K562 treated with DMSO at 1 percent for 4 hours (cell line): ENCODE measurements around the gene KLHL2. TPM values are rescaled to one million over a fixed set of nuclear protein-coding genes. Genes with fewer than 3 reads are reported as not detected.

ENCODE experiments used
- total RNA-seq: library from RNA; unstranded; fragments of 300-600 nt; gene quantifications from 2 replicates; pipeline ENCODE4 v1.2.3, GENCODE V29; 2022; ENCODE audit not compliant: insufficient read depth

KLHL2 gene, protein sequence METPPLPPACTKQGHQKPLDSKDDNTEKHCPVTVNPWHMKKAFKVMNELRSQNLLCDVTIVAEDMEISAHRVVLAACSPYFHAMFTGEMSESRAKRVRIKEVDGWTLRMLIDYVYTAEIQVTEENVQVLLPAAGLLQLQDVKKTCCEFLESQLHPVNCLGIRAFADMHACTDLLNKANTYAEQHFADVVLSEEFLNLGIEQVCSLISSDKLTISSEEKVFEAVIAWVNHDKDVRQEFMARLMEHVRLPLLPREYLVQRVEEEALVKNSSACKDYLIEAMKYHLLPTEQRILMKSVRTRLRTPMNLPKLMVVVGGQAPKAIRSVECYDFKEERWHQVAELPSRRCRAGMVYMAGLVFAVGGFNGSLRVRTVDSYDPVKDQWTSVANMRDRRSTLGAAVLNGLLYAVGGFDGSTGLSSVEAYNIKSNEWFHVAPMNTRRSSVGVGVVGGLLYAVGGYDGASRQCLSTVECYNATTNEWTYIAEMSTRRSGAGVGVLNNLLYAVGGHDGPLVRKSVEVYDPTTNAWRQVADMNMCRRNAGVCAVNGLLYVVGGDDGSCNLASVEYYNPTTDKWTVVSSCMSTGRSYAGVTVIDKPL
- total RNA-seq: 7.1 and 13.5 TPM in 2 replicates

DNA sequence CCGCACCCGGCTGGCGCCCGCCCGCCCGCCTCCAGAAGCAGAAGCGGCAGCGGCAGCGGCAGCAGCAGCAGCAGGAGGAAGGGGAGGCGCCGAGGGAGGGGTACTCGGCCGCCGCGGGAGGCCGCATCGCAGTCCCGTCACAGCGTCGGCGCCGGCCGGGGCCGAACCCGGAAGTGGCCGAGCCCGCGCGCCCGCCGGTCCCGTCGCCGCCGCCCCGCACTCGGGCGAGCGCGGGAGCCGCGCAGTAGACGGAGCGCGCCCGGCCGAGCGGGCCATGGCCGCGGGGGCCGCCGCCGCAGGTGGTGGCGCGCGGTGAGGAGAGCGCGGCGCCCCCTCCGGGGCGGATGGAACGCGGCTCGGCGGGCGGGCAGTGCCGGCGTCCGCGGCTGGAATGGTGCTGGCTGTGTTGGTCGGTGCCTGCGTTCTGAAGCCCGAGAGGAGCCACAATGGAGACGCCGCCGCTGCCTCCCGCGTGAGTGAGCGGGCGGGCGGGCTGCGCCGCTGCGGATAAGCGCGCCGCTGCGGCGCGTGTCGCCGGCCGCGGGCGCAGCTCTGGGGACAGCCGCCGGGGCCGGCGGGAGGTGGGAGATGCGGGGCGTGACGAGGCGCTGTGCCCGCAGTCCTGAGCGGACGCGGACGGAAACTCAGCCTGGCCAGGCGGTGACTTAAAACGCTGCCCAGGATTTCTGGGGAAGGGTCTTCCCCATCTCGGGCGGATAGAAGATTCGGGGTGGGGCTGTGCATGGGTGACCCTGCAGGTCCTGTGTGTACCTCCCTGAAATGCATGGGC is at the start of gene KLHL2:
TSS of gene KLHL2 (plus strand) at position 131 of the 790 bp plus-strand sequence. CDS start at position 447, 316 bp downstream.

DNA sequence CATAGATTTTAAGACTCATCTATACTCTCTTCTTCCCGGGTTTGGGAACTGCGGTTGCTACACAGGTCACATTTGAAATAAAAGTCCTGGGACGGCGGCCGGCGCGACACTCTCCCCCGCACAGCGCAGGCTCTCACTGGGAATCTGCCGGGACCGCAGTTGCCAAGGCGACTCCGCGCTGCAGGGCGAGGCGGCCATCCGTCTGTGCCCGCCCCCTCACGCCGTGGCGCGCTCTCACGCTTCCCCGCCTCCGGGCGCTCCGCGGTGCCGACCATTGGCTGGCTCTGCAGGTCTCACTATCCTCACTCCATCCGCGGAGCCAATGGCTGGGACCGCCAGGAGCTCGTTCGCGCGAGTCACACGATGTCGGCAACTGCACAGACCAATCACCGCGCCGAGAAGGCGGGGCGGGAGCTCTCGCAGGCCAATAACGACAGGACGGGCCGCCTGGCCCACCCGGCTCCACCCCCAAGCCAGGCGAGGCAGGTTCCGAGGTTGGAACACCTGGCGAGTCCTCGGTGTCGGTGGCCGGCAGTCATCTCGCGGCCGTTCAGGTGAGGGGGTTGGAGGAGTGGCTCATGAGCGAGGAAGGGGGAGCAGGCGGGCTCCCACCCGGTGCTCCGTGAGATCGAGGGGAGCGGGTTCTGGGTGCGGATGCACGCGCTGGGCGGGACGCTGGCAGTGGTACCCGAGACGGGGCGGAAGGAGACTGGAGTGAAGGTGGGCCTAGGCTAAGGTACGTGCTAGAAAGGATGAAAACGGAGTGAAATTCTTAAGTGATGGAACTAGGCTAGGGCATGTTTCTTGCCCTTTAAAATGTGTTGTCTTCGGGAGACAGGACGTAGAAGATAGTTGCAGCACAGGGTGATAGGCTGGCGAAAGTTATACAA is 120.1 kb downstream of the KLHL2 start, which contains the start of gene MSMO1:
TSS of gene MSMO1 (plus strand) at position 459 of the 890 bp plus-strand sequence. CDS start 5,702 bp downstream, outside the sequence.

Other genes starting within 250 kb of the KLHL2 start
- 0.89 TPM in 1 of 2 replicates, not detected in the other for gene TRIM61, start 229.9 kb upstream of the KLHL2 start, total RNA-seq
- gene TRIM60, start 175.6 kb upstream of the KLHL2 start, total RNA-seq: not detected in 2 replicates
- not detected in 2 replicates for gene TRIM75, start 153.7 kb upstream of the KLHL2 start, total RNA-seq
- 5.2 and 7.3 TPM in 2 replicates for gene TMEM192, start 94.7 kb upstream of the KLHL2 start, total RNA-seq
- 16.6 and 16.9 TPM in 2 replicates for gene MSMO1, start 120.1 kb downstream of the KLHL2 start, total RNA-seq
- not detected in 2 replicates for gene CPE, start 171.4 kb downstream of the KLHL2 start, total RNA-seq